GM19328 (cell line): Measurements from ENCODE around the gene RNF223.
"Not testable (repeated sequence)": the region's sequence is repeated elsewhere in the genome, so short reads cannot be mapped to it uniquely, and the experiment has no call there.

Experiments
- ATAC-seq: cut with Tn5 transposase; IDR thresholded peaks from one replicate; pipeline ENCODE4 v1.9.1; 2021; ENCODE audit warnings: mild to moderate bottlenecking, moderate library complexity; ENCODE audit not compliant: unreplicated experiment

Gene RNF223

GRCh38 chr1:1031659-1032235 lies 42.4 kb downstream of the RNF223 start:
- no peak for ATAC-seq

GRCh38 chr1:1030867-1031658 lies 43.0 kb downstream of the RNF223 start:
- ATAC-seq: not testable (repeated sequence)

- ATAC-seq: no peak
Observed at GRCh38 chr1:1027791-1028190, 46.3 kb downstream of the RNF223 start.

- no peak for ATAC-seq
Observed at GRCh38 chr1:1026599-1027413, 47.3 kb downstream of the RNF223 start.

GRCh38 chr1:1025730-1026129 lies 48.4 kb downstream of the RNF223 start:
- no peak for ATAC-seq

GRCh38 chr1:1024771-1025699 lies 49.1 kb downstream of the RNF223 start:
- no peak for ATAC-seq

- no peak for ATAC-seq
Observed at GRCh38 chr1:1024149-1024770, 49.8 kb downstream of the RNF223 start.

GRCh38 chr1:1023700-1024099 lies 50.4 kb downstream of the RNF223 start:
- no peak for ATAC-seq

GRCh38 chr1:1022302-1023009 lies 51.6 kb downstream of the RNF223 start:
- ATAC-seq: no peak

- ATAC-seq: no peak
Observed at GRCh38 chr1:1021920-1022259, 52.2 kb downstream of the RNF223 start.

- no peak for ATAC-seq
Observed at GRCh38 chr1:1021010-1021919, 52.8 kb downstream of the RNF223 start.
